HEK293 (cell line): Measurements from ENCODE around the gene SIGLEC12.

ENCODE experiments used
- ATF2 ChIP-seq: fragments of 450-650 bp; formaldehyde crosslinking; IDR thresholded peaks from 2 replicates; pipeline ENCODE4 v1.5.1; 2016; ENCODE audit warnings: missing biosample characterization, missing genetic modification characterization, low read depth
- CTCF ChIP-seq: fragments of 450-650 bp; formaldehyde crosslinking; IDR thresholded peaks from 2 replicates; pipeline ENCODE4 v1.5.1; 2016; ENCODE audit warnings: missing biosample characterization, missing genetic modification characterization
- KLF1 ChIP-seq: fragments of 450-650 bp; formaldehyde crosslinking; IDR thresholded peaks from 2 replicates; pipeline ENCODE4 v1.5.1; 2016; ENCODE audit warnings: missing biosample characterization, missing genetic modification characterization
- SCRT1 ChIP-seq: fragments of 450-650 bp; formaldehyde crosslinking; IDR thresholded peaks from 2 replicates; pipeline ENCODE4 v1.5.1; 2016; ENCODE audit warnings: missing biosample characterization, missing genetic modification characterization, borderline replicate concordance
- YY1 ChIP-seq: fragments of 450-650 bp; formaldehyde crosslinking; IDR thresholded peaks from 2 replicates; pipeline ENCODE4 v1.5.1; 2018; ENCODE audit warnings: missing biosample characterization, missing genetic modification characterization
- ZBTB7A ChIP-seq: fragments of 450-650 bp; formaldehyde crosslinking; IDR thresholded peaks from 2 replicates; pipeline ENCODE4 v1.5.1; 2016; ENCODE audit warnings: low read depth, missing biosample characterization, missing genetic modification characterization
- ZBTB8A ChIP-seq: fragments of 450-650 bp; formaldehyde crosslinking; IDR thresholded peaks from 2 replicates; pipeline ENCODE4 v1.5.1; 2016; ENCODE audit warnings: missing biosample characterization, missing genetic modification characterization
- ZNF398 ChIP-seq: fragments of 450-650 bp; formaldehyde crosslinking; IDR thresholded peaks from 2 replicates; pipeline ENCODE4 v1.5.1; 2017; ENCODE audit warnings: missing biosample characterization, missing genetic modification characterization
- ZNF580 ChIP-seq: fragments of 450-650 bp; formaldehyde crosslinking; IDR thresholded peaks from 2 replicates; pipeline ENCODE4 v1.5.1; 2016; ENCODE audit warnings: missing biosample characterization, missing genetic modification characterization
- ZNF621 ChIP-seq: fragments of 450-650 bp; formaldehyde crosslinking; IDR thresholded peaks from 2 replicates; pipeline ENCODE4 v1.5.1; 2017; ENCODE audit warnings: missing biosample characterization, missing genetic modification characterization
- ZSCAN30 ChIP-seq: fragments of 450-650 bp; IDR thresholded peaks from 2 replicates; pipeline ENCODE4 v1.5.1; 2018; ENCODE audit warnings: missing biosample characterization, mild to moderate bottlenecking, missing genetic modification characterization, moderate library complexity

DNA sequence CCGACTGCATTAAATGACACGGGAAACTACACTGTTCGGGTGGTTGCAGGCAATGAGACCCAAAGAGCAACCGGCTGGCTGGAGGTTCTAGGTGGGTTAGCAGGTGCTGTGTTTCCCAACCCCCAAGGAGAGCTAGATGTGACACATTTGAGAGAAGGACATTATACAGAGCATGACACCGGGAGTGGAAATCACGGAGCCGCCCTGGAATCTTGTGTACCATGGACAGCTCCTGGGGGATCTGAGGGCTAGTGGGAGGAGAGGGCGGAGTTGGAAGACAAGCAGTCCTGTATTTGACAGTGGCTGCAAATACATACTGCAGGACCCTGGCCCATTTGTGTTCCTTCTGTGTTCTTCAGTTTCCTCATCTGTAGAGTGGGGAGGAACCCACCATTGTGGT is 21.0 kb downstream of the SIGLEC12 start:
- TF ChIP-seq SCRT1 (tag by site-specific recombination) (no peak), ZBTB7A (no peak), ZBTB8A (tag by site-specific recombination) (no peak), CTCF (tag by site-specific recombination) (no peak), ZNF580 (tag by site-specific recombination) (no peak), YY1 (tag by site-specific recombination) (no peak), ZSCAN30 (tag by site-specific recombination) (no peak), KLF1 (no peak), ATF2 (tag by site-specific recombination) (no peak), ZNF621 (tag by site-specific recombination) (no peak), ZNF398 (tag by site-specific recombination) (no peak)
